Mesothelial cell of epicardium (in vitro differentiated cells): ENCODE results near the gene RALGDS. TPM values are rescaled to one million over a fixed set of nuclear protein-coding genes. Genes with fewer than 3 reads are reported as not detected.

ENCODE experiments used
- DNase-seq, 2 experiments: peaks; one replicate each; pipeline ENCODE4 v3.0.0; 2021; ENCODE audit warnings: low spot score in 2 of 2; ENCODE audit not compliant: unreplicated experiment in 2 of 2
- H3K27ac Mint-ChIP-seq: 2 replicates; pipeline ENCODE4 v1.8.0; 2021; ENCODE audit warnings: mixed read lengths
- H3K27me3 Mint-ChIP-seq: 2 replicates; pipeline ENCODE4 v1.8.0; 2021; ENCODE audit warnings: low read depth, mixed read lengths
- H3K36me3 Mint-ChIP-seq: 2 replicates; pipeline ENCODE4 v1.8.0; 2021; ENCODE audit warnings: mixed read lengths
- H3K4me1 Mint-ChIP-seq: 2 replicates; pipeline ENCODE4 v1.8.0; 2021; ENCODE audit warnings: mixed read lengths
- H3K4me3 Mint-ChIP-seq: 2 replicates; pipeline ENCODE4 v1.8.0; 2021; ENCODE audit warnings: mild to moderate bottlenecking, moderate library complexity, mixed read lengths
- H3K9me3 Mint-ChIP-seq: 2 replicates; pipeline ENCODE4 v1.8.0; 2021; ENCODE audit warnings: mixed read lengths
- total RNA-seq: library from RNA; stranded (reverse); gene quantifications from 3 replicates; pipeline ENCODE4 v1.2.1, GENCODE V29; 2021
- TF ChIP-seq, protein P1 (sequence below): fragments of 200-600 bp; sonication (generic); IDR thresholded peaks from one replicate; pipeline ENCODE4 v1.5.0; 2021; ENCODE audit warnings: antibody characterized with exemption; ENCODE audit not compliant: unreplicated experiment

Gene RALGDS
- total RNA-seq, 1 donor from 2014 or later, result 83.5 TPM

DNA sequence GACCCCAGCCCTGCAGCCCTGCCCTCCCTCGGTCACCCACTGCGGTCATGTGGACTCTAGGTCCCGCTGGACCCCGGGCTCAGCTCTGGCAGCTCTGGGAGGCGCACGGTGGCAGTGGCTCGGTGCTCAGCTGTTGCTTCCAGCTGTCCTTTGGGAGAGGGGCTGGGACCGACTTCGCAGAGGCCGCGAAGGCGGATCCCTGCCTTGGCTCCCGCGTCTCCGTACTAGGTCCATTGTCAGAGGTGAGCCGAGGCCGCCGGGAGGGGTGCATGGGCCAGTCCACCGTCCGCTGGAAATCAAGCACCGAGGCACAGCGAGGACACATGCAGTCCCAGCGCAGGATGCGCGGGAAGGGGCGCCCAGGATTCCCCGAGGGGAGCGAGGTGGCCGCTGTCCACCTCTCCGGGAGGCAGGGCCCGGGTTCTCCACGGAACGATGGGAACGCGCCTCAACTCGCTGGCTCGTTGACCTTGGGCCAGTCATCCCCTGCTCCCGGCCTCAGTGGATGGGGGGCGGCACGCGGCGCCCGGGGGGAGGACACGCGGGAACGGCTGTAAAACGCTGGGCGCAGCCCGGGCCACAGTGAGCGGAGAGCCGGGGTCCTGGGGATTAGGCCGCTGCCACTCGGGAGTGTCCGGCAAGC is 41.9 kb upstream of the RALGDS start:
- Mint-ChIP-seq H3K36me3 (peaks cover 16% of the 10 kb centered on the region), H3K27ac (no peak overlapping the region), H3K4me1 (peaks cover 4% of the 10 kb centered on the region), H3K4me3 (peak overlapping the region; percentile 79), H3K27me3 (no peaks in the 10 kb centered on the region), H3K9me3 (no peaks in the 10 kb centered on the region)
- DNase-seq, result no peak
- TF ChIP-seq, protein P1, sequence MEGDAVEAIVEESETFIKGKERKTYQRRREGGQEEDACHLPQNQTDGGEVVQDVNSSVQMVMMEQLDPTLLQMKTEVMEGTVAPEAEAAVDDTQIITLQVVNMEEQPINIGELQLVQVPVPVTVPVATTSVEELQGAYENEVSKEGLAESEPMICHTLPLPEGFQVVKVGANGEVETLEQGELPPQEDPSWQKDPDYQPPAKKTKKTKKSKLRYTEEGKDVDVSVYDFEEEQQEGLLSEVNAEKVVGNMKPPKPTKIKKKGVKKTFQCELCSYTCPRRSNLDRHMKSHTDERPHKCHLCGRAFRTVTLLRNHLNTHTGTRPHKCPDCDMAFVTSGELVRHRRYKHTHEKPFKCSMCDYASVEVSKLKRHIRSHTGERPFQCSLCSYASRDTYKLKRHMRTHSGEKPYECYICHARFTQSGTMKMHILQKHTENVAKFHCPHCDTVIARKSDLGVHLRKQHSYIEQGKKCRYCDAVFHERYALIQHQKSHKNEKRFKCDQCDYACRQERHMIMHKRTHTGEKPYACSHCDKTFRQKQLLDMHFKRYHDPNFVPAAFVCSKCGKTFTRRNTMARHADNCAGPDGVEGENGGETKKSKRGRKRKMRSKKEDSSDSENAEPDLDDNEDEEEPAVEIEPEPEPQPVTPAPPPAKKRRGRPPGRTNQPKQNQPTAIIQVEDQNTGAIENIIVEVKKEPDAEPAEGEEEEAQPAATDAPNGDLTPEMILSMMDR, result no peak

DNA sequence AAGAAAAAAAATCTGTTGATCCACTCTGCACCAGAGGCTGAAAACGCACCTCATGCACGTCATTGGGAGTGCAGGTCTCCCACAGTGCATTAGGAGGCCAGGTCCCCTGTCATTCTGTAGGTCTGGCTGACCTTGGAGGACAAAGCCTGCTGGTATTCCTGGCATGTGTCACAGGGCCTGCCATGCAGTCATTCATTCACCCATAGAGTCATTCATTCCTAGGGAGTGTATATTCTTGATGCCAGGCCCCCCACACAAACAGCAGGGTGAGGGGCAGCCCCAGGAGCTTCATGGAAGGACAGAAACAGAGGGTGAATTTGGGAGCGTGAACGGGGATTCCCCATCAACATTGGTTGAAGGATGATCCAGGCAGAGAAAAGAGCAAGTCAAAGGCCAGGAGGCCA is 40.5 kb upstream of the RALGDS start:
- H3K4me3 Mint-ChIP-seq, result peak overlapping the region; percentile 49
- H3K27me3 Mint-ChIP-seq, result no peaks in the 10 kb centered on the region
- H3K27ac Mint-ChIP-seq, result no peak overlapping the region

DNA sequence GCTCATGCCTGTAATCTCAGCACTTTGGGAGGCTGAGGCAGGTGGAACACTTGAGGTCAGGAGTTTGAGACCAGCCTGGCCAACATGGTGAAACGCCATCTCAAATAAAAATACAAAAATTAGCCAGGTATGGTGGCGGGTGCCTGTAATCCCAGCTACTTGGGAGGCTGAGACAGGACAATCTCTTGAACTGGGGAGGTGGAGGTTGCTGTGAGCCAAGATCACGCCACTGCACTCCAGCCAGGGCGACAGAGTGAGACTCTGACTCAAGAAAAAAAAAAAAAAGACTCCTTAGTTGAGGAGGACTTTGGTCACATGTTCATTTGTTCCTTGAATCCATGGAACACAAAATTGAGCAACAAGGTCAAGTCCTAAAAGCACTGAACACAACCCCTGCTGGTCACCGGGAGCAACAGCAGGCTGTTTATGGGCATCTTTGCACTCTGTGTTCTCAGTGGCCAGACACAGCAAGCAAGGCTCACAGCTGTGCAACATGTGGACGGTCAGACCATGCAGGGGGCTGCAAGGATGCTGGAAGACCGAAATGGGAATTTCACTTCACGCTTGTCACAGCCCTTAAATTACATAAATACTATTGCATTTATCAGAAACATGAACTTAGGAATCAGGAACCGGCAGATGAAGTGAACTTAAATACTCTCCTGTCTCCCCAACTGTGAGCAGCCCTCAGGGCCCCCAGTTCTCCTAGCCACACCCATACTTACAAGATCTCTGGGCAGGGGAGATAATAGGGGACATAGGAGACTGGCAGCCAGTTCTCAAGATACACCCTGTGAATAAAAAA is 39.9 kb upstream of the RALGDS start:
- Mint-ChIP-seq H3K9me3 (no peaks in the 10 kb centered on the region), H3K27me3 (no peaks in the 10 kb centered on the region), H3K4me3 (peak overlapping the region; percentile 31), H3K4me1 (peaks cover 4% of the 10 kb centered on the region), H3K27ac (no peak overlapping the region), H3K36me3 (peaks cover 20% of the 10 kb centered on the region)
- TF ChIP-seq, protein P1, result peak; percentile 68
- DNase-seq, result no peak

More for the DNA sequence above, 40.5 kb upstream of the RALGDS start:
- Mint-ChIP-seq H3K36me3 (peaks cover 20% of the 10 kb centered on the region), H3K9me3 (no peaks in the 10 kb centered on the region), H3K4me1 (peaks cover 4% of the 10 kb centered on the region)
- no peak for DNase-seq
- TF ChIP-seq, protein P1, result no peak

DNA sequence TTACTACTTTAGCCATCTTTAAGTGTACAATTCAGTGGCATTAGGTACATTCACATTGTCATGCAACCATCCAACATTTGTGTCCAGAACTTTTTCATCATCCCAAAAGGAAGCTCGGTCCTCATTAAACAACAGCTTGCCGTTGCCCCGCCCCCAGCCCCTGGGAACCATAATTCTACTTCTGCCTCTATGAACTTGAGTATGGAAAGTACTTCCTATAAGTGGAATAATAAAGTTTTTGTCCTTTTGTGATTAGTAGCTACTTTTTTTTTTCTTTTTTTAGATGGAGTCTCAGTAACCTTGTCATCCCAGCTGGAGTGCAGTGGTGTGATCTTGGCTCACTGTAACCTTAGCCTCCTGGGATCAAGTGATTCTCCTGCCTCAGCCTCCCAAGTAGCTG is 37.7 kb upstream of the RALGDS start:
- TF ChIP-seq, protein P1, result no peak
- H3K27ac Mint-ChIP-seq, result no peak overlapping the region
- H3K36me3 Mint-ChIP-seq, result peaks cover 20% of the 10 kb centered on the region
- no peak overlapping the region for H3K4me3 Mint-ChIP-seq
- no peaks in the 10 kb centered on the region for H3K9me3 Mint-ChIP-seq
- H3K27me3 Mint-ChIP-seq, result no peaks in the 10 kb centered on the region
- no peaks in the 10 kb centered on the region for H3K4me1 Mint-ChIP-seq
- DNase-seq, result no peak

DNA sequence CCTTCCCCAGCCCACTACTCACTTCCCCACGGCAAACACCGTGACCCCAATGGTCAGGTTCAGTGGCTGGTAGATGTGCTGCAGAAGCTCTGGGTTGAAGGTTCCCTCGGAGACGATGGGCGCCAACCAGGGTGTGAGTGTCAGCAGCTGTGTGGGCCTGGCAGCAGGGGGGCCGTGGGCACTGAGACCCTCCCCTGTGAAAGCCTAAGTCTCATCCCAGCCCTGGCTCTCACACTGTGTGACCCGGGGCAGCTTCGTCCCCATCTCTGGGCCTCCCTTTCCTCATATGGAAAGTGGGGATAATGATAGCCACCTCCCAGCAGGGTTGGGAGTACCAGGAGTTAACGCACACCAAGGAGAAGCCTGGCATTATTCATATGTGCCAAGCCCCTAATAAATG is 34.1 kb upstream of the RALGDS start:
- H3K4me1 Mint-ChIP-seq, result no peaks in the 10 kb centered on the region
- TF ChIP-seq, protein P1, result no peak
- no peak overlapping the region for H3K4me3 Mint-ChIP-seq
- no peaks in the 10 kb centered on the region for H3K27me3 Mint-ChIP-seq
- no peak for DNase-seq
- H3K9me3 Mint-ChIP-seq, result no peaks in the 10 kb centered on the region
- H3K36me3 Mint-ChIP-seq, result peaks cover 15% of the 10 kb centered on the region
- no peak overlapping the region for H3K27ac Mint-ChIP-seq
